ENCODE results near the gene NUS1.
"Not testable (repeated sequence)": the region's sequence is repeated elsewhere in the genome, so short reads cannot be mapped to it uniquely, and the experiment has no call there.

The NUS1 gene

DNA sequence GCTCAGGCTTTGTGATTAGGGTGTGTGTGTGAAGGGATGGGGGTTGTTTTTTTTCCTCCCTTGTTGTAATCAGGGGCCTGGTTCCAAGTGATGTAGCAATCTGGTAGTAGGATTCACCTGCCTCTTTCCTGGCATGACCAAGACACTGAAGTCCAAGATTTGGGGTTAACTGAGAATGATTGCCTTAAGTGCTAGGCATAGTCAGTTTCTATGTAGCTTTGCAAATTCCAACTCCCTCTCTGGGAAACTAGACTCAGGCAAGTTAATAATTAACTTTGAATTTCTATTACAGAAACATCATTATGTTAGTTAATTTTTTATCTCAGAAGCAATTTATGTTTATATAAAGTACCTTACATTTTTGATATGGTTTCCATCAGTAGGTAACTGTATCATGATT is 43.6 kb downstream of the NUS1 start:
- no peak for DNase-seq (ENCODE audit: low read depth)

DNA sequence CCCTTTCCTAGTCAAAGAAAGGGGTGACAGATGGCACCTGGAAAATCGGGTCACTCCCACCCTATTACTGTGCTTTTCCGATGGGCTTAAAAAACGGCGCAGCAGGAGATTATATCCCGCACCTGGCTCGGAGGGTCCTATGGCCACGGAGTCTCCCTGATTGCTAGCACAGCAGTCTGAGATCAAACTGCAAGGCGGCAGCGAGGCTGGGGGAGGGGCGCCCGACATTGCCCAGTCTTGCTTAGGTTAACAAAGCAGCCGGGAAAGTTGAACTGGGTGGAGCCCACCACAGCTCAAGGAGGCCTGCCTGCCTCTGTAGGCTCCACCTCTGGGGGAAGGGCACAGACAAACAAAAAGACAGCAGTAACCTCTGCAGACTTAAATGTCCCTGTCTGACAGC is 46.3 kb downstream of the NUS1 start:
- not testable (repeated sequence) for DNase-seq (ENCODE audit: low read depth)

DNA sequence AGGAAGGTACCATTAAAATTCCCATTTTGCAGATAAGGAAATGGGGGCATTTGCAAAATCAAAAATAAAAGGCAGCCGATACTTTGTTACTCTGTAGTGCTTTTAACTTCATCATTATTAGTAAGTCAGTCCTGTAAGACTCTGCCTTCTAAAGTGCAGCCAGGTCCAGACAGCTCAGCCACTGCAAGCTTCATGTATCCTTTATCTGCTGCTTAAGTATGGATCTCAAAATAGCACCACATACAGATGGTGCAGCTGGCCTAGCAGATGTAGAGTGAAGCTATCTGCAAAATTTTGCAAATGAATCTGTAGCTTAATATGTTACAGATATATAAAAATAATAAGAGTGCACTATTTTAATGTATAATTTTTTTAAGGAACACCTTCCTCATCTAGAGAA is 53.4 kb downstream of the NUS1 start:
- no peak for DNase-seq (ENCODE audit: low read depth)

DNA sequence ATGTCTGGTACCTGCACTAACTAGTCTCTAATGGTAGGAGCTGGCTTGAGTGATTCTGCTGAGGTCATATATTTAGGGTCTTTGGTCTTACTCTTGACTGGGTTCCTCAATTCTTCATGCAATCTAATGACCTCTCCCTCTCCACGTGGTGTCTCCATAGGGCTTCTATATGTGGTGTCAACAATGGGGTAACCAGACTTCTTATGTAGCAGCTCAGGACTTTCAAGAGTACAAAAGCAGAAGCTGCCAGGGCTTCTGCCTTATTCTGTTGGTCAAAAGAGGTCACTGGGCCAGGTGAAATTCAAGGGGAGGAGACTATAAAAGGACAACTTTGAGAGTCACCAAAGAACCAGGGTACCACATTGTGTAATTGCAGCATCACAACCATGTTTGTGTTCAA is 54.3 kb downstream of the NUS1 start:
- no peak for DNase-seq (ENCODE audit: low read depth)

DNA sequence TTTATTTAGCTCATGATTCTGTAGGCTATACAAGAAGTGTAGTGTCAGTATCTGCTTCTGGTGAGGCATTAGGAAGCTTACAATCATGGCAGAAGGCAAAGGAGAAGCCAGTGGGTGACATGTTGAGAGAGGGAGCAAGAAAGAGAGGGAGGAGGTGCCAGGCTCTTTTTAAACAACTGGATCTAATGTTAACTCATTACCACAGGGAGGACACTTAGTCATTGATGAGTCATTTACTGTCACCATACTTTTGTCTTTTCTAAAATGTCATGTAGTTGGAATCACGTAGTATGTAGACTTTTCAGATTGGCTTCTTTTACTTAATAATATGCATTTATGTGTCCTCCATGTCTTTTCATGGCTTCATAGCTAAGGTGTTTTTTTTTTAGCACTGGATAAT is 58.1 kb downstream of the NUS1 start:
- no peak for DNase-seq (ENCODE audit: low read depth)

DNA sequence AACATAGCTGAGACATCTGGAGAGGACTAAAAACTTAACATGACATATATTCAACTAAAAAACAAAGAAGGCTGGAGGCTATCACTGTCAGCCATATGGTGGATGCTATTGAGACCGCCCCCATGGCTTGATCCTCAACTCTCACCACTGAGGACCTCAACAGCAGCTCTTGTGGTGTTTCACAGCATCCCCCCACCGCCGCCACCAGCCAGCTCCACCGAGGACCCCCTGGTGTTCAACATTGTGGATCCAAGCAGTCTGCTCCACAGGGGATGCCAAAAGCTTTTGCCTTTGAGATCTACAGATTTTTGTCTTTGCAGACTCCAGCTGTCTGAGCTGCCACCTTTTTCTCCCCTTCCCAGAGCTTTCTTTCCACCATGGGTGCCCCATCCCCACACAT is 64.6 kb downstream of the NUS1 start:
- no peak for DNase-seq (ENCODE audit: low read depth)

DNA sequence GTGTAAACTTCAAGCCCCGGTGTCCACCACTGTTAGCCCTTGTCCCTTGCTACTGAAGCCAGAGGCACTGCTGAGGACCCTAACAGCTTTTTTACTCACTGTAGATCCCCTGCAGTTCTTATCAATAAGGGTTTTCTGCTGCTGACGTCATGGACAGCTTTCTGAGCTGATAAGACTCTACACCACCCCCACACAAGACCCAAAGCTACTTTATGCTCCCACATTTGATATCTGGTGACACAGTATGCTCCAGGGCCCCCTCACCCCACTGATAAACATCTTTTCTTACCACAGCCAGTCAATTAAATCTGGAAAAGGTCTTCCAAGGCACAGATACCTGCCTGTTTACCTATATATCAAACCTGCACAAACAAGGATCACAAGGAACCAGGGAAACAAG is 65.3 kb downstream of the NUS1 start:
- no peak for DNase-seq (ENCODE audit: low read depth)

DNA sequence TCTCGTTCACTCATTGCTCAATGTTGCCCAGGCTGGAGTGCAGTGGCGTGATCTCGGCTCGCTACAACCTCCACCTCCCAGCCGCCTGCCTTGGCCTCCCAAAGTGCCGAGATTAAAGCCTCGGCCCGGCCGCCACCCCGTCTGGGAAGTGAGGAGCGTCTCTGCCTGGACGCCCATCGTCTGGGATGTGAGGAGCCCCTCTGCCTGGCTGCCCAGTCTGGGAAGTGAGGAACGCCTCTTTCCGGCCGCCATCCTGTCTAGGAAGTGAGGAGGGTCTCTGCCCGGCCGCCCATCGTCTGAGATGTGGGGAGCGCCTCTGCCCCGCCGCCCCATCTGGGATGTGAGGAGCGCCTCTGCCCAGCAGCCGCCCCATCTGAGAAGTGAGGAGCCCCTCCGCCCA is 75.4 kb downstream of the NUS1 start:
- DNase-seq (ENCODE audit: low read depth) = not testable (repeated sequence)
